Trophoblast cell (in vitro differentiated cells and primary cell): ENCODE measurements around the gene ABCF2.

Experiments used
- DNase-seq, 2 donors: peaks; one replicate each; pipeline ENCODE4 v3.0.0-alpha.2; 2016
- H2AFZ ChIP-seq: 2 replicates; pipeline ENCODE4 v1.6.1; 2013; ENCODE audit warnings: low read length, moderate library complexity, mild to moderate bottlenecking; ENCODE audit not compliant: insufficient read depth, poor library complexity
- H2AK5ac ChIP-seq: 2 replicates; pipeline ENCODE4 v1.6.1; 2013; ENCODE audit warnings: mild to moderate bottlenecking, low read length
- H2BK120ac ChIP-seq: 2 replicates; pipeline ENCODE4 v1.6.1; 2013; ENCODE audit warnings: low read length, mild to moderate bottlenecking, moderate library complexity; ENCODE audit not compliant: insufficient read depth, poor library complexity
- H2BK12ac ChIP-seq: 2 replicates; pipeline ENCODE4 v1.6.1; 2013; ENCODE audit warnings: mild to moderate bottlenecking, low read length, moderate library complexity
- H2BK5ac ChIP-seq: 2 replicates; pipeline ENCODE4 v1.6.1; 2013; ENCODE audit warnings: low read length, low read depth, moderate library complexity, mild to moderate bottlenecking; ENCODE audit not compliant: poor library complexity
- H3K14ac ChIP-seq: 2 replicates; pipeline ENCODE4 v1.6.1; 2013; ENCODE audit warnings: mild to moderate bottlenecking, low read length
- H3K18ac ChIP-seq: 2 replicates; pipeline ENCODE4 v1.6.1; 2013; ENCODE audit warnings: mild to moderate bottlenecking, low read length
- H3K23ac ChIP-seq: 2 replicates; pipeline ENCODE4 v1.6.1; 2013; ENCODE audit warnings: low read length
- H3K27ac ChIP-seq: 2 replicates; pipeline ENCODE4 v1.5.1; 2013; ENCODE audit warnings: low read depth, mild to moderate bottlenecking, inconsistent platforms, low read length, moderate library complexity
- H3K27me3 ChIP-seq: 2 replicates; pipeline ENCODE4 v1.6.1; 2013; ENCODE audit warnings: inconsistent platforms, mild to moderate bottlenecking, low read length, moderate library complexity; ENCODE audit not compliant: insufficient read depth
- H3K36me3 ChIP-seq, 2 experiments: 1 replicate in 1 of 2; 2 replicates in 1 of 2; pipeline ENCODE4 v1.6.1; 2013; ENCODE audit warnings: low read length in 2 of 2, mild to moderate bottlenecking in 2 of 2, moderate library complexity in 1 of 2; ENCODE audit not compliant: insufficient read depth in 2 of 2, control insufficient read depth in 1 of 2
- H3K4ac ChIP-seq: 2 replicates; pipeline ENCODE4 v1.6.1; 2013; ENCODE audit warnings: low read depth, mild to moderate bottlenecking, low read length, moderate library complexity
- H3K4me1 ChIP-seq, 2 experiments: 1 replicate in 1 of 2; 2 replicates in 1 of 2; pipeline ENCODE4 v1.6.1; 2013; ENCODE audit warnings: low read length in 2 of 2, mild to moderate bottlenecking in 2 of 2, moderate library complexity in 1 of 2; ENCODE audit not compliant: insufficient read depth in 2 of 2, control insufficient read depth in 1 of 2
- H3K4me2 ChIP-seq: 2 replicates; pipeline ENCODE4 v1.6.1; 2013; ENCODE audit warnings: inconsistent platforms, mild to moderate bottlenecking, low read length, moderate library complexity
- H3K4me3 ChIP-seq: 2 replicates; pipeline ENCODE4 v1.5.1; 2013; ENCODE audit warnings: mild to moderate bottlenecking, low read depth, low read length, inconsistent platforms
- H3K79me1 ChIP-seq: one replicate; pipeline ENCODE4 v1.6.1; 2013; ENCODE audit warnings: low read length
- H3K79me2 ChIP-seq: 2 replicates; pipeline ENCODE4 v1.6.1; 2013; ENCODE audit warnings: low read length, mild to moderate bottlenecking; ENCODE audit not compliant: control insufficient read depth, insufficient read depth, poor library complexity
- H3K9ac ChIP-seq: 2 replicates; pipeline ENCODE4 v1.6.1; 2013; ENCODE audit warnings: mild to moderate bottlenecking, low read length
- H3K9me3 ChIP-seq: 2 replicates; pipeline ENCODE4 v1.6.1; 2013; ENCODE audit warnings: low read depth, mild to moderate bottlenecking, control low read depth, inconsistent platforms, low read length; ENCODE audit not compliant: insufficient read depth
- H4K12ac ChIP-seq: 2 replicates; pipeline ENCODE4 v1.6.1; 2013; ENCODE audit warnings: low read depth, mild to moderate bottlenecking, low read length, moderate library complexity
- H4K8ac ChIP-seq: 2 replicates; pipeline ENCODE4 v1.6.1; 2013; ENCODE audit warnings: low read depth, mild to moderate bottlenecking, low read length, moderate library complexity
- H4K91ac ChIP-seq: one replicate; pipeline ENCODE4 v1.6.1; 2013; ENCODE audit warnings: low read depth, mild to moderate bottlenecking, low read length, moderate library complexity
- WGBS: extraction: QIAGEN DNeasy Blood & Tissue Kit; methylation state at CpG from one replicate; pipeline ENCODE4 v1.1.7; 2013; ENCODE audit warnings: missing lambda C conversion rate; ENCODE audit not compliant: insufficient read length, insufficient coverage; ENCODE audit errors: extremely low coverage; 5-methylcytosine and 5-hydroxymethylcytosine counted together

ABCF2 gene

GRCh38 chr7:151201751-151202150 is 25.3 kb downstream of the ABCF2 start:
- H4K12ac ChIP-seq = no peak overlapping the region
- no peak overlapping the region for H3K27ac ChIP-seq
- no peaks in the 10 kb centered on the region for H3K27me3 ChIP-seq
- H3K4ac ChIP-seq = no peak overlapping the region
- no peak overlapping the region for H2AK5ac ChIP-seq
- H3K23ac ChIP-seq = no peak overlapping the region
- no peak overlapping the region for H3K4me2 ChIP-seq
- no peak overlapping the region for H3K9ac ChIP-seq
- H4K8ac ChIP-seq = no peak overlapping the region
- no peak overlapping the region for H3K18ac ChIP-seq
- WGBS = no CpG with 5 or more reads among the region's 4 CpGs
- no peaks in the 10 kb centered on the region for H3K79me1 ChIP-seq
- no peak overlapping the region for H2AFZ ChIP-seq
- DNase-seq = no peak
- no peak overlapping the region for H2BK12ac ChIP-seq
- no peaks in the 10 kb centered on the region for H3K79me2 ChIP-seq
- peaks cover 4 to 7% of the 10 kb centered on the region in 2 experiments for H3K4me1 ChIP-seq
- no peak overlapping the region for H2BK5ac ChIP-seq
- H3K4me3 ChIP-seq = no peak overlapping the region
- H3K36me3 ChIP-seq = no peaks in the 10 kb centered on the region
- H3K9me3 ChIP-seq = peaks cover 4% of the 10 kb centered on the region
- no peak overlapping the region for H3K14ac ChIP-seq
- H2BK120ac ChIP-seq = no peak overlapping the region
- H4K91ac ChIP-seq = no peak overlapping the region

DNA sequence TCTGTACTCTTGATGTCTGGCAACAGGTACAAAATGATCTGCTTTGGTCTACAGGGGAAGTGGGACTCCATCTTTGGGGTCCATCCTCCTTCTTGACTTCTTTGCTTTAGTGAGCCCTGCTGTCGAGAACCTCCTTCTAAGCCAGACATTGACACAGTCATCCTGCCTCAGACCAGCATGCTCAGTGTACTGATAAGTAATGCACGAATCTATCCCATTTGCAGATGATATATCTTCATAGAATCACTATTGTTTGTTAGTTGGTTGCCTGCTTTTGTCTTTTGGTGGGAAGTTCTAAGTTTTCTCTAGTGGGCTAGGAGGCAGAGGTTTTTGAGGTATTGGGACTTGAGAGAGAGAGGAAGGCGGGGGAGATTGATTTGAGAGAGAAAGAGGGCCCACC is 25.7 kb downstream of the ABCF2 start:
- H2AFZ ChIP-seq = no peak overlapping the region
- H3K27me3 ChIP-seq = no peaks in the 10 kb centered on the region
- H2BK12ac ChIP-seq = no peak overlapping the region
- no peak overlapping the region for H3K18ac ChIP-seq
- H2BK5ac ChIP-seq = no peak overlapping the region
- H3K9ac ChIP-seq = no peak overlapping the region
- no peak overlapping the region for H3K4me3 ChIP-seq
- no peaks in the 10 kb centered on the region for H3K79me2 ChIP-seq
- H4K8ac ChIP-seq = no peak overlapping the region
- H3K4me2 ChIP-seq = no peak overlapping the region
- no CpG with 5 or more reads among the region's 3 CpGs for WGBS
- no peak overlapping the region for H3K4ac ChIP-seq
- no peak overlapping the region for H3K14ac ChIP-seq
- H3K27ac ChIP-seq = no peak overlapping the region
- H4K12ac ChIP-seq = no peak overlapping the region
- no peak for DNase-seq
- H2BK120ac ChIP-seq = no peak overlapping the region
- H3K79me1 ChIP-seq = no peaks in the 10 kb centered on the region
- H3K4me1 ChIP-seq = peaks cover 4 to 7% of the 10 kb centered on the region in 2 experiments
- H3K23ac ChIP-seq = no peak overlapping the region
- peaks cover 4% of the 10 kb centered on the region for H3K9me3 ChIP-seq
- H4K91ac ChIP-seq = no peak overlapping the region
- no peaks in the 10 kb centered on the region for H3K36me3 ChIP-seq
- H2AK5ac ChIP-seq = no peak overlapping the region

DNA sequence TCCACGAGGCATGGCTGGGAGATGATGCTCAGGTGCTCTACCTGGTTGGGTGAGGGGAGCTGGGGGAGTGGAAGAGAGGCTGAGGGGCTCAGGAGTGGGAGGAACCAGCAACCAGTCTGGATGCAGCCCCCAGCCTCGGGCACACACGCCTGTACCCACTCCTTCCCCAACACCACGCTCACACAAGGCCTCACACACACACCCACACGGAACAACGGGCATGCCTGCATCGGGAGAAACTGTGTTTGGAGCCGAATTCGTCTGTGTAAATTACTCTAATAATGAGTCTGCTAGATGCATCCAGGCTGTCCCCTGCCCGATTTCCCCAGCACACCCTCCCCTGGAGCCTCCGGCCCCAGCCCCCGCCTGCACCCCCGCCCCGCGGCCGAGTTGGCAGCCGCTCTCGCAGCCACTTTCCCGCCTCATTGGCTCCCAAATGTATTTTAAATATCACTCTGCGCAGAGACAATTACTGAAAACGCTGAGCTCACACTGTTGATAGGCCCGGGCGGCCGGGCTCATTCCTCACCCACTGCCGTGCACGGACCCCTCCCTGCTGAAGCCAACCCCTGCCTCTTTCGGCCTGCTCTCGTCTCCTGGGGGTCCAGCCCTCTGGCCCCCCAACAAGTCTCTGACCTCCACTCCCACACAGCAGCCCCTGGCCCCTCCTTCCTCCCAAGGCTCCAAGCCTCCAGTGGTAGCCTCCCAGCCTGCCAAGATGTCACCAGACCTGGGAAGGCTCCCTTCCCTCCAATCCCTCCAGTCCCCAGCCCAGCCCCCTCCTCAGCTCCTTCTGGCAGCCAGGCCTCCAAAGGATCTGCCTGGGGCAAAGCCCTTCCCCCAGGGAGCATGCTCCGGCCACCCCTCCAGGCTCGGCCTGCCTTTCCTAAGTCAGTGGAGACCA is 27.8 kb downstream of the ABCF2 start:
- H3K79me2 ChIP-seq = no peaks in the 10 kb centered on the region

DNA sequence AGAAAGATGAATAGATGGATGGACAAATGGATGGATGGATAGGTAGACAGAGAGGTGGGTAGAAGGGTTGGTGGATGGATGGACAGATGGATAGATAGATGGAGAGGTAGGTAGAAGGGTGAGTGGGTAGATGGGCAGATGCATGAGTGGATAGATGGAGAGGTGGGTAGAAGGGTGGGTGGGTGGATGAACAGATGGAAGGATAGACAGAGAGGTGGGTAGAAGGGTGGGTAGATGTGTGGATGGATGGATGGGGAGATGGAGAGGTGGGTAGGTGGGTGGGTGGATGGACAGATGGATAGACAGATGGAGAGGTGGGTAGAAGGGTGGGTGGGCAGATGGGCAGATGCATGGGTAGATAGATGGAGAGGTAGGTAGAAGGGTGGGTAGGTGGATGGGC is 29.1 kb downstream of the ABCF2 start:
- no peaks in the 10 kb centered on the region for H3K36me3 ChIP-seq
- peaks cover 3% of the 10 kb centered on the region for H3K9me3 ChIP-seq
- H4K91ac ChIP-seq = no peak overlapping the region
- no peak overlapping the region for H2AFZ ChIP-seq
- no peaks in the 10 kb centered on the region for H3K27me3 ChIP-seq
- peaks cover 4 to 7% of the 10 kb centered on the region in 2 experiments for H3K4me1 ChIP-seq
- no peak overlapping the region for H2BK120ac ChIP-seq
- H3K4ac ChIP-seq = no peak overlapping the region
- no peak overlapping the region for H4K8ac ChIP-seq
- no peak overlapping the region for H2BK5ac ChIP-seq
- no peak overlapping the region for H3K23ac ChIP-seq
- no peak for DNase-seq
- no peak overlapping the region for H2AK5ac ChIP-seq
- no peak overlapping the region for H2BK12ac ChIP-seq
- H3K14ac ChIP-seq = no peak overlapping the region
- no peaks in the 10 kb centered on the region for H3K79me2 ChIP-seq
- no peak overlapping the region for H3K9ac ChIP-seq
- no peak overlapping the region for H3K4me2 ChIP-seq
- no peak overlapping the region for H3K27ac ChIP-seq
- no peak overlapping the region for H3K4me3 ChIP-seq
- no peaks in the 10 kb centered on the region for H3K79me1 ChIP-seq
- no peak overlapping the region for H3K18ac ChIP-seq
- no peak overlapping the region for H4K12ac ChIP-seq

More for the DNA sequence above, 27.8 kb downstream of the ABCF2 start:
- H3K9ac ChIP-seq = no peak overlapping the region
- no peak overlapping the region for H2AK5ac ChIP-seq
- no peak overlapping the region for H2BK5ac ChIP-seq
- no peak overlapping the region for H3K4me2 ChIP-seq
- H2AFZ ChIP-seq = no peak overlapping the region
- no peak overlapping the region for H3K27ac ChIP-seq
- H4K91ac ChIP-seq = no peak overlapping the region
- H2BK120ac ChIP-seq = no peak overlapping the region
- H3K27me3 ChIP-seq = no peaks in the 10 kb centered on the region
- WGBS = no CpG with 5 or more reads among the region's 30 CpGs
- H4K8ac ChIP-seq = no peak overlapping the region
- H3K79me1 ChIP-seq = no peaks in the 10 kb centered on the region
- no peak overlapping the region for H3K23ac ChIP-seq
- no peaks in the 10 kb centered on the region for H3K36me3 ChIP-seq
- H4K12ac ChIP-seq = no peak overlapping the region
- H3K14ac ChIP-seq = no peak overlapping the region
- H3K4me3 ChIP-seq = no peak overlapping the region
- H2BK12ac ChIP-seq = no peak overlapping the region
- no peak for DNase-seq
- no peak overlapping the region for H3K18ac ChIP-seq
- peaks cover 4 to 7% of the 10 kb centered on the region in 2 experiments for H3K4me1 ChIP-seq
- H3K4ac ChIP-seq = no peak overlapping the region
- peaks cover 3% of the 10 kb centered on the region for H3K9me3 ChIP-seq
